GM23338 (cell line): Measurements from ENCODE around the gene HNRNPM. TPM values are rescaled to one million over a fixed set of nuclear protein-coding genes. Genes with fewer than 3 reads are reported as not detected.

ENCODE experiments used
- EZH2 ChIP-seq: fragments of 200-600 bp; sonication (generic); IDR thresholded peaks from one replicate; pipeline ENCODE4 v1.8.0; 2017; ENCODE audit warnings: antibody characterized with exemption, mild to moderate bottlenecking, low read depth; ENCODE audit not compliant: unreplicated experiment
- ZNF331 ChIP-seq: fragments of 250-450 bp; sonication (Bioruptor Pico); IDR thresholded peaks from 2 replicates; pipeline ENCODE4 v1.5.0; 2020; ENCODE audit warnings: low read depth, mild to moderate bottlenecking, moderate library complexity
- polyA plus RNA-seq: library from polyadenylated mRNA; unstranded; fragments of >200 nt; fragmentation: Nextera tagmentation; extraction: Ambion mirVana; gene quantifications from 2 replicates; pipeline ENCODE4 v1.2.1, GENCODE V29; 2016
- total RNA-seq: library from RNA; depleted of rRNA; stranded (reverse); fragments of >200 nt; shearing (Covaris generic); gene quantifications from 2 replicates; pipeline ENCODE4 v1.2.3, GENCODE V29; 2014
- TF ChIP-seq, protein P1 (sequence below): fragments of 250-450 bp; sonication (Bioruptor Pico); IDR thresholded peaks from 2 replicates; pipeline ENCODE4 v1.5.0; 2020; ENCODE audit warnings: mild to moderate bottlenecking, moderate library complexity
- TF ChIP-seq, protein P2 (sequence below): IDR thresholded peaks from one replicate; pipeline ENCODE4 v1.6.1; 2018; ENCODE audit warnings: antibody characterized with exemption; ENCODE audit not compliant: unreplicated experiment

Gene HNRNPM
- total and polyA plus RNA-seq, 2 experiments from 2014 or later, result 291 to 389 TPM

DNA sequence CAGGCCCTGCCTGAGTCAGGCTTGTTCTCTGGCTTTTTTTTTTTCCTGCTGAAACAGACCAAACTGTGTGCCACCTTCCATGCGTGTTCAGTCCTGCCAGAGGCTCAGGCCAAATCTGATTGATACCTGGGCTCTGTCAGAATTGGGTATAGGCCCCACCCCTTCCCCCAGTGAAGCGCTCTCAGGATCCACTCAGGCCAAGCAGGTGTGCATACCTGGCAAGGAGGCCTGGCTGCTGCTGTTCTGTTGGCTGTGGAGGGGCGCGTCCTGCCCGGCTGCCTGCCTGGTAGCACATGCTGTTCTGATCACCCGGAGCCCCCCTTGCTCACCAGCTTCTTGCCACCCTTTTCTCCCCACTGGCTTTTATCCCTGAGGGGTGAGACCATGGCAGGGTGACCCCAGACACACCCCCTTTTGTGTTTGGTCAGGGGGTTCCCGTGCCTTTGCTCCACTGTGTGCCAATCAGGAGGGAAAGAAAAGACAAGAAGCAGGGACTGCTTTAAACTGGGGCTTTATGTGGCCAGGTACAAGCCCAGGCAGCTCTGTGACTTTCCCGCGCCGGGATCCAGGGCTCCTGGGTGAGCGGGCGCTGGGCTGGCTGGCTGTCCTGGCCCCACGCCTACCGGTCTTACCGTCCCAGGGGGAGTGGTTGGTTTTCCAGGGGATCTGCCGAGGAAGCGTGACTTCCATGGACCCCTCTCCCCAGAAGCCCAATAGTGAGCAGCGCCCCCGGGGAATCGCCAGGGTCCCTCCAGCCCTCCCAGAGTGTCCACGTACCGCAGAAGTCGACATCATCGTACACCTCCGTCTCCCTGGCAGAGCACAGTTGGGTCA is 45.0 kb downstream of the HNRNPM start (continued):
- TF ChIP-seq, protein P1, sequence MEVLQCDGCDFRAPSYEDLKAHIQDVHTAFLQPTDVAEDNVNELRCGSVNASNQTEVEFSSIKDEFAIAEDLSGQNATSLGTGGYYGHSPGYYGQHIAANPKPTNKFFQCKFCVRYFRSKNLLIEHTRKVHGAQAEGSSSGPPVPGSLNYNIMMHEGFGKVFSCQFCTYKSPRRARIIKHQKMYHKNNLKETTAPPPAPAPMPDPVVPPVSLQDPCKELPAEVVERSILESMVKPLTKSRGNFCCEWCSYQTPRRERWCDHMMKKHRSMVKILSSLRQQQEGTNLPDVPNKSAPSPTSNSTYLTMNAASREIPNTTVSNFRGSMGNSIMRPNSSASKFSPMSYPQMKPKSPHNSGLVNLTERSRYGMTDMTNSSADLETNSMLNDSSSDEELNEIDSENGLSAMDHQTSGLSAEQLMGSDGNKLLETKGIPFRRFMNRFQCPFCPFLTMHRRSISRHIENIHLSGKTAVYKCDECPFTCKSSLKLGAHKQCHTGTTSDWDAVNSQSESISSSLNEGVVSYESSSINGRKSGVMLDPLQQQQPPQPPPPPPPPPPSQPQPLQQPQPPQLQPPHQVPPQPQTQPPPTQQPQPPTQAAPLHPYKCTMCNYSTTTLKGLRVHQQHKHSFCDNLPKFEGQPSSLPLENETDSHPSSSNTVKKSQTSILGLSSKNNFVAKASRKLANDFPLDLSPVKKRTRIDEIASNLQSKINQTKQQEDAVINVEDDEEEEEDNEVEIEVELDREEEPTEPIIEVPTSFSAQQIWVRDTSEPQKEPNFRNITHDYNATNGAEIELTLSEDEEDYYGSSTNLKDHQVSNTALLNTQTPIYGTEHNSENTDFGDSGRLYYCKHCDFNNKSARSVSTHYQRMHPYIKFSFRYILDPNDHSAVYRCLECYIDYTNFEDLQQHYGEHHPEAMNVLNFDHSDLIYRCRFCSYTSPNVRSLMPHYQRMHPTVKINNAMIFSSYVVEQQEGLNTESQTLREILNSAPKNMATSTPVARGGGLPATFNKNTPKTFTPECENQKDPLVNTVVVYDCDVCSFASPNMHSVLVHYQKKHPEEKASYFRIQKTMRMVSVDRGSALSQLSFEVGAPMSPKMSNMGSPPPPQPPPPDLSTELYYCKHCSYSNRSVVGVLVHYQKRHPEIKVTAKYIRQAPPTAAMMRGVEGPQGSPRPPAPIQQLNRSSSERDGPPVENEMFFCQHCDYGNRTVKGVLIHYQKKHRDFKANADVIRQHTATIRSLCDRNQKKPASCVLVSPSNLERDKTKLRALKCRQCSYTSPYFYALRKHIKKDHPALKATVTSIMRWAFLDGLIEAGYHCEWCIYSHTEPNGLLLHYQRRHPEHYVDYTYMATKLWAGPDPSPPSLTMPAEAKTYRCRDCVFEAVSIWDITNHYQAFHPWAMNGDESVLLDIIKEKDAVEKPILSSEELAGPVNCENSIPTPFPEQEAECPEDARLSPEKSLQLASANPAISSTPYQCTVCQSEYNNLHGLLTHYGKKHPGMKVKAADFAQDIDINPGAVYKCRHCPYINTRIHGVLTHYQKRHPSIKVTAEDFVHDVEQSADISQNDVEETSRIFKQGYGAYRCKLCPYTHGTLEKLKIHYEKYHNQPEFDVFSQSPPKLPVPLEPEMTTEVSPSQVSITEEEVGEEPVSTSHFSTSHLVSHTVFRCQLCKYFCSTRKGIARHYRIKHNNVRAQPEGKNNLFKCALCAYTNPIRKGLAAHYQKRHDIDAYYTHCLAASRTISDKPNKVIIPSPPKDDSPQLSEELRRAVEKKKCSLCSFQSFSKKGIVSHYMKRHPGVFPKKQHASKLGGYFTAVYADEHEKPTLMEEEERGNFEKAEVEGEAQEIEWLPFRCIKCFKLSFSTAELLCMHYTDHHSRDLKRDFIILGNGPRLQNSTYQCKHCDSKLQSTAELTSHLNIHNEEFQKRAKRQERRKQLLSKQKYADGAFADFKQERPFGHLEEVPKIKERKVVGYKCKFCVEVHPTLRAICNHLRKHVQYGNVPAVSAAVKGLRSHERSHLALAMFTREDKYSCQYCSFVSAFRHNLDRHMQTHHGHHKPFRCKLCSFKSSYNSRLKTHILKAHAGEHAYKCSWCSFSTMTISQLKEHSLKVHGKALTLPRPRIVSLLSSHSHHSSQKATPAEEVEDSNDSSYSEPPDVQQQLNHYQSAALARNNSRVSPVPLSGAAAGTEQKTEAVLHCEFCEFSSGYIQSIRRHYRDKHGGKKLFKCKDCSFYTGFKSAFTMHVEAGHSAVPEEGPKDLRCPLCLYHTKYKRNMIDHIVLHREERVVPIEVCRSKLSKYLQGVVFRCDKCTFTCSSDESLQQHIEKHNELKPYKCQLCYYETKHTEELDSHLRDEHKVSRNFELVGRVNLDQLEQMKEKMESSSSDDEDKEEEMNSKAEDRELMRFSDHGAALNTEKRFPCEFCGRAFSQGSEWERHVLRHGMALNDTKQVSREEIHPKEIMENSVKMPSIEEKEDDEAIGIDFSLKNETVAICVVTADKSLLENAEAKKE, result no peak
- TF ChIP-seq ZNF331 (CRISPR knock-in tag) (no peak), EZH2 (no peak)
- TF ChIP-seq, protein P2, sequence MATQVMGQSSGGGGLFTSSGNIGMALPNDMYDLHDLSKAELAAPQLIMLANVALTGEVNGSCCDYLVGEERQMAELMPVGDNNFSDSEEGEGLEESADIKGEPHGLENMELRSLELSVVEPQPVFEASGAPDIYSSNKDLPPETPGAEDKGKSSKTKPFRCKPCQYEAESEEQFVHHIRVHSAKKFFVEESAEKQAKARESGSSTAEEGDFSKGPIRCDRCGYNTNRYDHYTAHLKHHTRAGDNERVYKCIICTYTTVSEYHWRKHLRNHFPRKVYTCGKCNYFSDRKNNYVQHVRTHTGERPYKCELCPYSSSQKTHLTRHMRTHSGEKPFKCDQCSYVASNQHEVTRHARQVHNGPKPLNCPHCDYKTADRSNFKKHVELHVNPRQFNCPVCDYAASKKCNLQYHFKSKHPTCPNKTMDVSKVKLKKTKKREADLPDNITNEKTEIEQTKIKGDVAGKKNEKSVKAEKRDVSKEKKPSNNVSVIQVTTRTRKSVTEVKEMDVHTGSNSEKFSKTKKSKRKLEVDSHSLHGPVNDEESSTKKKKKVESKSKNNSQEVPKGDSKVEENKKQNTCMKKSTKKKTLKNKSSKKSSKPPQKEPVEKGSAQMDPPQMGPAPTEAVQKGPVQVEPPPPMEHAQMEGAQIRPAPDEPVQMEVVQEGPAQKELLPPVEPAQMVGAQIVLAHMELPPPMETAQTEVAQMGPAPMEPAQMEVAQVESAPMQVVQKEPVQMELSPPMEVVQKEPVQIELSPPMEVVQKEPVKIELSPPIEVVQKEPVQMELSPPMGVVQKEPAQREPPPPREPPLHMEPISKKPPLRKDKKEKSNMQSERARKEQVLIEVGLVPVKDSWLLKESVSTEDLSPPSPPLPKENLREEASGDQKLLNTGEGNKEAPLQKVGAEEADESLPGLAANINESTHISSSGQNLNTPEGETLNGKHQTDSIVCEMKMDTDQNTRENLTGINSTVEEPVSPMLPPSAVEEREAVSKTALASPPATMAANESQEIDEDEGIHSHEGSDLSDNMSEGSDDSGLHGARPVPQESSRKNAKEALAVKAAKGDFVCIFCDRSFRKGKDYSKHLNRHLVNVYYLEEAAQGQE, result no peak
